Pancreas (tissue), 10 donors: ENCODE measurements around the gene PALLD. TPM values are rescaled to one million over a fixed set of nuclear protein-coding genes. Genes with fewer than 3 reads are reported as not detected.

Source experiments
- ATAC-seq, 4 donors: fragments of 200-7000 bp; cut with Tn5 transposase; one replicate each; pipeline versions ENCODE4 v1.8.0 to v1.9.1; 2020; ENCODE audit warnings: mild to moderate bottlenecking in 4 of 4, moderate library complexity in 4 of 4
- DNase-seq, 6 donors: peaks; one replicate each; pipeline ENCODE4 v3.0.0-alpha.2; 2020
- FAIRE-seq: peaks from 2 replicates; lab custom pipeline; 2012; peaks lifted over from hg19 to GRCh38; lab: Jason Lieb, UNC
- H3K27ac ChIP-seq, 4 donors: fragments of 200-600 bp; sonication (generic); 1 replicate in 3 of 4; 2 replicates in 1 of 4; pipeline versions ENCODE4 v1.5.0 to v1.8.0; 2020
- H3K27me3 ChIP-seq, 4 donors: fragments of 200-600 bp; one replicate each; pipeline ENCODE4 v1.8.0; 2021
- H3K36me3 ChIP-seq, 3 donors: fragments of 200-600 bp; sonication (generic) in 1 of 3; one replicate each; pipeline versions ENCODE4 v1.5.0 to v1.8.0; 2020 to 2021
- H3K4me1 ChIP-seq, 3 donors: fragments of 200-600 bp; one replicate each; pipeline ENCODE4 v1.8.0; 2021
- H3K4me3 ChIP-seq, 4 donors: fragments of 200-600 bp; sonication (generic) in 2 of 4; one replicate each; pipeline versions ENCODE4 v1.5.0 to v1.8.0; 2020 to 2021
- H3K9me3 ChIP-seq, 4 donors: fragments of 200-600 bp; one replicate each; pipeline ENCODE4 v1.8.0; 2021
- CTCF ChIP-seq, 4 donors: fragments of 200-600 bp; sonication (generic) in 3 of 4; IDR thresholded peaks; one replicate each; pipeline versions ENCODE4 v1.5.0 to v1.8.0; 2021; ENCODE audit warnings: antibody characterized with exemption in 4 of 4
- WGBS, 2 donors: extraction: QIAGEN DNeasy Blood & Tissue Kit; methylation state at CpG; one replicate each; pipeline ENCODE4 v1.1.7; 2013; 5-methylcytosine and 5-hydroxymethylcytosine counted together
- intact Hi-C, 3 donors: fragments of 100-400 bp; cut with DNase I; formaldehyde crosslinking; loops; one replicate each; pipeline versions ENCODE4 v1.11.1 to v1.14.2; 2022
- polyA plus RNA-seq, 2 donors: library from polyadenylated mRNA; stranded (reverse); fragments of 200-250 nt; gene quantifications; one replicate each; pipeline ENCODE4 v1.2.3, GENCODE V29; 2013
- total RNA-seq, 6 donors: library from RNA; stranded (reverse); fragmentation: NEBNext Ultra II Directional in 4 of 6; extraction: Animal tissue kit (Norgen Biotek cat#: 25700) in 4 of 6; gene quantifications; one replicate each; pipeline versions ENCODE4 v1.2.1 to v1.2.4, GENCODE V29; 2021 to 2023
- donor health status: healthy with polysubstance abuse.
- donor health status: DM: no; HTN: no; CAD: no; lungs with moderate emphysema.
- donor health status: DM: no; HTN: no; CAD: no.
- donor health status: control.
- donor health status: control.
- donor health status: Bipolar disorder and iron deficiency.
- donor health status: DM: yes; HTN: yes; CAD: no.
- donor health status: DM: no; HTN: no; CAD: no.
- donor health status: DM: no; HTN: no; CAD: no.
- donor health status: DM: yes; HTN: yes; CAD: no.

PALLD gene
- total and polyA plus RNA-seq, 8 donors, result 4.4 to 44.2 (median 14.1) TPM

- Histone ChIP-seq H3K27me3 (no peaks in the 10 kb centered on the region), H3K4me1 (no peaks in the 10 kb centered on the region), H3K27ac (no peak overlapping the region), H3K36me3 (no peaks in the 10 kb centered on the region), H3K9me3 (no peaks in the 10 kb centered on the region), H3K4me3 (no peak overlapping the region)
- FAIRE-seq (no peak), DNase-seq (no peak), ATAC-seq (no peak)
- WGBS, 2 donors, result 68 to 78% methylated on average over 9 of the region's 9 CpGs
- intact Hi-C loops, result no loop called here
- TF ChIP-seq CTCF (IDR thresholded peaks at IDR 0.05), result no peak
Measured at GRCh38 chr4:168540086-168540485, 43.2 kb downstream of the PALLD start.

- no peak for FAIRE-seq
Measured at GRCh38 chr4:168540503-168541265, 43.8 kb downstream of the PALLD start.

GRCh38 chr4:168541266-168541953 lies 44.6 kb downstream of the PALLD start:
- intact Hi-C loops, result no loop called here
- no peak overlapping the region for H3K27ac ChIP-seq
- ATAC-seq, result no peak
- no peak for TF ChIP-seq CTCF (IDR thresholded peaks at IDR 0.05)
- H3K9me3 ChIP-seq, result no peaks in the 10 kb centered on the region
- FAIRE-seq, result no peak
- no peak for DNase-seq
- H3K36me3 ChIP-seq, result no peaks in the 10 kb centered on the region
- no peaks in the 10 kb centered on the region for H3K27me3 ChIP-seq
- WGBS, 2 donors, result 81 to 86% methylated on average over 7 of the region's 7 CpGs
- no peaks in the 10 kb centered on the region for H3K4me1 ChIP-seq
- no peak overlapping the region for H3K4me3 ChIP-seq

More at GRCh38 chr4:168540503-168541265, 43.8 kb downstream of the PALLD start:
- Histone ChIP-seq H3K9me3 (no peaks in the 10 kb centered on the region), H3K4me1 (no peaks in the 10 kb centered on the region), H3K27ac (no peak overlapping the region), H3K4me3 (no peak overlapping the region), H3K27me3 (no peaks in the 10 kb centered on the region), H3K36me3 (no peaks in the 10 kb centered on the region)
- 73 to 80% methylated on average over 6 of the region's 6 CpGs for WGBS, 2 donors
- intact Hi-C loops, result no loop called here
- DNase-seq (no peak), ATAC-seq (no peak)
- no peak for TF ChIP-seq CTCF (IDR thresholded peaks at IDR 0.05)

- 67 to 78% methylated on average over 4 of the region's 4 CpGs for WGBS, 2 donors
- FAIRE-seq, result no peak
Measured at GRCh38 chr4:168549143-168549542, 52.3 kb downstream of the PALLD start.

More at GRCh38 chr4:168549143-168549542, 52.3 kb downstream of the PALLD start:
- no peak for TF ChIP-seq CTCF (IDR thresholded peaks at IDR 0.05)
- H3K9me3 ChIP-seq, result no peaks in the 10 kb centered on the region
- H3K4me3 ChIP-seq, result no peak overlapping the region
- H3K36me3 ChIP-seq, result no peaks in the 10 kb centered on the region
- ATAC-seq, result no peak
- no peak for DNase-seq
- H3K27ac ChIP-seq, result no peak overlapping the region
- intact Hi-C loops, result no loop called here
- no peaks in the 10 kb centered on the region for H3K27me3 ChIP-seq
- H3K4me1 ChIP-seq, result no peaks in the 10 kb centered on the region
